AG09319 (cell line): Measurements from ENCODE around the gene PAPSS2.

Source experiments
- DNase-seq: peaks from one replicate; pipeline ENCODE4 v3.0.0-alpha.2; 2010; ENCODE audit warnings: low read depth; ENCODE audit errors: extremely low read depth
- CTCF ChIP-seq: IDR thresholded peaks from 2 replicates; pipeline ENCODE4 v1.5.1; 2011; ENCODE audit warnings: low read depth, mild to moderate bottlenecking, inconsistent platforms, low read length, moderate library complexity

PAPSS2 gene

GRCh38 chr10:87753995-87754866 is 94.6 kb downstream of the PAPSS2 start:
- no peak for DNase-seq
- TF ChIP-seq CTCF, result no peak

- DNase-seq, result no peak
Measured at GRCh38 chr10:87757685-87758084, 98.0 kb downstream of the PAPSS2 start.

GRCh38 chr10:87759551-87759950 is 99.9 kb downstream of the PAPSS2 start:
- TF ChIP-seq CTCF, result no peak
- DNase-seq, result no peak

More at GRCh38 chr10:87757685-87758084, 98.0 kb downstream of the PAPSS2 start:
- no peak for TF ChIP-seq CTCF

GRCh38 chr10:87760195-87760905 is 100.7 kb downstream of the PAPSS2 start:
- DNase-seq, result no peak
- TF ChIP-seq CTCF, result no peak

GRCh38 chr10:87761153-87761552 is 101.5 kb downstream of the PAPSS2 start:
- no peak for TF ChIP-seq CTCF
- no peak for DNase-seq

- no peak for DNase-seq
- TF ChIP-seq CTCF, result no peak
Measured at GRCh38 chr10:87761892-87762291, 102.2 kb downstream of the PAPSS2 start.

GRCh38 chr10:87763086-87763861 is 103.6 kb downstream of the PAPSS2 start:
- DNase-seq, result no peak
- TF ChIP-seq CTCF, result no peak
